Subcutaneous adipose tissue (tissue), 4 donors: ENCODE results near the gene TRMT112. TPM values are rescaled to one million over a fixed set of nuclear protein-coding genes. Genes with fewer than 3 reads are reported as not detected.

ENCODE experiments used
- CTCF ChIP-seq: fragments of 450-650 bp; IDR thresholded peaks from one replicate; pipeline ENCODE4 v1.5.1; 2016; ENCODE audit warnings: low read depth, mild to moderate bottlenecking, control low read depth, antibody characterized with exemption, moderate library complexity
- total RNA-seq, 4 donors: library from RNA; depleted of rRNA; stranded (reverse); fragments of >200 nt; gene quantifications; one replicate each; pipeline ENCODE4 v1.1.0, GENCODE V29; 2016

Gene TRMT112
- total RNA-seq, 4 donors from 2014 or later, result 225 to 266 (median 241) TPM

- no peak for TF ChIP-seq CTCF
Measured at GRCh38 chr11:64349025-64349387, 31.6 kb upstream of the TRMT112 start.

GRCh38 chr11:64348383-64349024 lies 31.1 kb upstream of the TRMT112 start:
- no peak for TF ChIP-seq CTCF

- TF ChIP-seq CTCF, result no peak
Measured at GRCh38 chr11:64347193-64347867, 30.0 kb upstream of the TRMT112 start.

GRCh38 chr11:64344787-64345186 lies 27.4 kb upstream of the TRMT112 start:
- TF ChIP-seq CTCF, result no peak

- no peak for TF ChIP-seq CTCF
Measured at GRCh38 chr11:64343767-64344559, 26.6 kb upstream of the TRMT112 start.

- TF ChIP-seq CTCF, result no peak
Measured at GRCh38 chr11:64342869-64343745, 25.7 kb upstream of the TRMT112 start.
